ENCODE measurements around the gene CPNE8. TPM values are rescaled to one million over a fixed set of nuclear protein-coding genes. Genes with fewer than 3 reads are reported as not detected.

CPNE8 gene
- total and polyA plus RNA-seq, 10 of the 15 experiments (the other 5 are each of a cell fraction or from before 2014, with no cell fraction given): 11.3 to 38.4 (median 18.9) TPM

- TF ChIP-seq ZNF592 (IDR thresholded peaks at IDR 0.05) (no peak), IKZF1 (conservative IDR thresholded peaks at IDR 0.05) (no peak), MEF2A (IDR thresholded peaks at IDR 0.05; ENCODE audit: insufficient read depth, low read depth, low read length) (no peak), HDGF (IDR thresholded peaks at IDR 0.05) (no peak), KAT2A (conservative IDR thresholded peaks at IDR 0.05; ENCODE audit: control insufficient read depth, low read depth, low read length) (no peak), HDAC6 (IDR thresholded peaks at IDR 0.05; ENCODE audit: unreplicated experiment) (no peak), ZBTB11 (CRISPR knock-in tag; IDR thresholded peaks at IDR 0.05) (no peak), YY1 (IDR thresholded peaks at IDR 0.05; ENCODE audit: low read depth, low read length) (no peak), NKRF (conservative IDR thresholded peaks at IDR 0.05) (no peak), BCL3 (IDR thresholded peaks at IDR 0.05; ENCODE audit: borderline replicate concordance, insufficient read depth, low read depth, low read length, poor library complexity, severe bottlenecking) (no peak), CBX5 (IDR thresholded peaks at IDR 0.05; ENCODE audit: low read depth) (no peak), POLR2AphosphoS5 (IDR thresholded peaks at IDR 0.05; ENCODE audit: low read length) (no peak)
Observed at GRCh38 chr12:38713294-38713693, 192.1 kb downstream of the CPNE8 start (continued).
